Measurements from ENCODE around the gene IL17RA.

The IL17RA gene

DNA sequence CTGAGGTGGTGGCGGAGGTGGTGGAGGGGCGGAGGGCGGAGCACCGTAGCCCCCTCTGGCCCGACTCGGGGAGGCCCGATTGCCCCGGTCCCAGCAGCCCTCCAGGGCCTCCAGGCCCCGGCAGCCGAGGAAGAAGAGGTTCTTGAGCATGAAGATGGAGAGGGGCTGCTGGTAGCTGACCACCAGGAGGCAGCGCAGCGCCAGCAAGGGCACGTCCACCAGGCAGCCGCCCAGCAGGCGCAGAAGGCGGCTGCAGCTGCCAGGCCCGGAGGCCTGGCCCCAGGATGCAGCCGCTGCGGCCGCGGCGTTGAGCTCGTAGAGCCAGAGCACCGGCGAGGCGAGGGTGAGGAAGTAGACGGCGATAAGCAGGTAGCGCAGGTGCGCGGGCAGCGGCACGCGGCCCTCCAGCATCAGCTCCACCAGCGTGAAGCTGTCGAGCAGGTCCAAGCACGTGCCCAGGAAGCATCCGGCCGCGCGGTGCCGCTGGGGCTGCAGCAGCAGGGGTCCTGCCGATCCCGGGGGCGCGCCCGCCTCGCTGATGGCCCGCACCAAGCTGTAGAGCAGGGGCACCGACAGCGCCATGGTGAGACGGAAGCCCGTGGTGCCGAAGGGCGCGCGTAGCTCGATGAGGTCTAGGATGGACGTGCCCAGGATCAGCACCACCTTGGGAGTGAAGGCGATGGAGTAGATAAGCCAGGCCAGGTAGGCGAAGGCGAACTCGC is 34.8 kb downstream of the IL17RA start:
- Mint-ChIP-seq H3K4me1 (peaks cover 52% of the 10 kb centered on the region), H3K36me3 (peaks cover 5% of the 10 kb centered on the region), H3K27ac (no peak overlapping the region), H3K9me3 (no peaks in the 10 kb centered on the region), H3K4me3 (peak overlapping the region; percentile 49)
- DNase-seq (ENCODE audit: low spot score in 2 of 2), result no peak
- no peak for ATAC-seq

DNA sequence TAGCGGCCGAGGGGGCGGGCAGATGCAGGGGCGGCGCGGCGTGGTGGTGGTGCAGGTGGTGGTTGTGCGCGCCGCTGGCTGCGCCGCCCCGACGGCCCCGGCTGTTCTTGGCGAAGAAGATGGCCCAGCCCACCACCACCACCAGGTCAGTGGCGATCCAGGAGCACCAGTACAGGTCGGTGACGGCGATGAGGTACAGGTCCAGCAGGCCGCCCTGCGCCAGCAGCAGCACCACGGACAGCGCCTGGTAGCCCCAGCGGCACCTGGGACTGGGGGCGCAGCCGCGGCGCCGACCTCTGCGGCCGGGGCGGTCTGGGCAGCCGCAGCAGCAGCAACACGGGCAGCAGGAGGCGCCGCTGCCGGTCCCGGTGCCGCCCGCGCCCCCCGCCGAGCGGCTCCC is 35.5 kb downstream of the IL17RA start:
- Mint-ChIP-seq H3K27ac (no peak overlapping the region), H3K36me3 (peaks cover 5% of the 10 kb centered on the region), H3K4me3 (peak overlapping the region; percentile 49), H3K9me3 (no peaks in the 10 kb centered on the region), H3K4me1 (peaks cover 46% of the 10 kb centered on the region)
- DNase-seq (ENCODE audit: low spot score in 2 of 2) (peak; percentile 40 to 63), ATAC-seq (peak; percentile 67)

DNA sequence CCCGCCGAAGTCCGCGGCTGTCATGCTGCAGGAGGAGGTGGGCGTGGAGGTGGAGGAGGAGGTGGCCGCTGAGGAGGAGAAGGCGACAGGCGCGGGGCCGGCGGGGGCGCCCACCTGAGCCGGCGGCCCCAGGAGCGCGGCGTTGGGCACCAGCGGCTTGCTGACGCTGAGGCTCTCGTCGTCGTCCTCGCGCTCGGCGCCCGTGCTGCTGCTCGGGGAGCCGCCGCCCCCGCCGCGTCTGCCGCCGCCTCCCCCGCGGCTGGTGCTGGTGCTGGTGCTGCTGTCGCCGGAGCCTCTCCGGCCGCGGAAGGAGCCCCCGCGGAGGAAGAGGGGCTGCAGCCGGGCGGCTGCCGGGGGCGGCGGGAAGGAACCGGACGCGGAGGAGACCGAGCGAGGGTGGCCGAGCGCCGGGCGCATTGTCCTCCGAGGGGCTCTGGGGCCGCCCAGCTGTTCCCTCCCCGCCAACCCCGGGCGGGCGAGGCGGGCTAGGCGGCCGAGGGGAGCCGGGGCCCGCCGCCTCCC is 36.0 kb downstream of the IL17RA start:
- no peaks in the 10 kb centered on the region for H3K9me3 Mint-ChIP-seq
- peaks cover 5% of the 10 kb centered on the region for H3K36me3 Mint-ChIP-seq
- no peak for DNase-seq (ENCODE audit: low spot score in 2 of 2)
- peaks cover 42% of the 10 kb centered on the region for H3K4me1 Mint-ChIP-seq
- H3K4me3 Mint-ChIP-seq, result peak overlapping the region; percentile 53
- peak; percentile 25 for ATAC-seq
- H3K27ac Mint-ChIP-seq, result no peak overlapping the region

DNA sequence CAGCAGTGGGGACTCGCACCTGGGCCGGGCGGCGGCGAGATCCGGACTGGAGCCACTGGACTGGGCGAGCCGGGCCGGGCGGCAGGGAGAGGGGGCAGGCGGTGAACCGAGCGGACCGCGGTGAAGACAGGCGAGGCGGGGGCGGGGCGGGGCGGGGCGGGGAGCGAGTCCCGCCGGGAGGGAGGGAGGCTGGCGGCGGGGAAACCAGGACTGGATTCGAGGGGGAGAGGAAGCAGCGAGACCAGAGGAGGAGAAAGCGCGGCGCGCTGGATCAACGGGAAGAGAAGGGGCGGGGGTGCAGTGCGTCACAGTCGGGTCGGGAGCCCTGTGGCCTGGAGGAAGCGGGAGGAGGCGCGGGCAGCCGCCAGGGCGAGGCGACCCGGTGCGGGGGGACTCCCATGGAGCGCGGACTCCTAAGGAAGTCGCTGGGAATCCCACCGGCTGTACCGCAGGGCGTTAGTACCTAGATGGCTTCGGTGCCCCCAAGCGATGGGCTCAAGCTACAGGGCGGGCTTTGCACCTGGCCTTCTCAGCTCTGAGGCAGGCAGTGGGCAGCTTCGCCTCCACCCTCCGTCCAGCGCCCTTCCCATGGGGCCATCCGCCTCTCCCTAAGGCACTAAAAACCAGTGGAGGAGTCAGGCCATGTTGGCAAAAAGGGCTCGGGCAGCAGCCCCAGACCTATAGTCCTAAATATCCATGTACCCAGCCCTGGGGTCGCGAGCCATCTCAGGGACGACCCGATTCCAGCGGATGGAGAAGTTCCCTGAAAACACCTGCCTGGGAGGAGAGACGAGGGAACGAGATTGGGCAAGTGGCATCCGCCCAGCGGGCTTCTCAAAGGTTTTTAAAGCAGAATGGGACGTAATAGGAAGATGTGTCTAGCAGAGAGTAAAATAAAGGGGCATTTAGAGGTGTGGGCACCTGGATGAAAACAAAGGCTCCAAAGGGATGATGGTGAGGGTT is 36.7 kb downstream of the IL17RA start, which contains the start of gene TMEM121B:
TMEM121B (minus strand) TSS at position 128 of the 963 bp plus-strand sequence. CDS start 233 bp downstream, outside the sequence.
- H3K36me3 Mint-ChIP-seq, result peaks cover 2% of the 10 kb centered on the region
- DNase-seq (ENCODE audit: low spot score in 2 of 2), result no peak

DNA sequence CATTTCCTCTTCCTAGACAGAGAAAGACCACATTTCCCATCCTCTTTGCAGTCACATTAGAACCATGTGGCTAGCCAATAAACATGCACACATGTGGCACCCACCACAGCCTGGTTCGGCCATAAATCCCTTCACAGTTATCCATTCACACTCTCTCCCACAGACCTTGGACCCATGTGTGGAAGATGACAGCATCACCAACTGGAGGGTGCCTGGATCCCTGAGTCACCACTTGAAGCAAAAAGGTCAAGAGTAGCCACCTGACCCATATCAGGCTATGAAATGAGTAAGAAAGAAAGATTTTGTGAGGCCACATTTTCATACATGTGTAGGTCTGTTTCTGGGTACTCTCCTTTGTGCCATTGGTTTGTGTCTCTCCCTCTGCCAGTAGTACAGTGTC is 45.4 kb downstream of the IL17RA start:
- peaks cover 3% of the 10 kb centered on the region for H3K36me3 Mint-ChIP-seq
- H3K9me3 Mint-ChIP-seq, result no peaks in the 10 kb centered on the region
- H3K27ac Mint-ChIP-seq, result no peak overlapping the region
- DNase-seq (ENCODE audit: low spot score in 2 of 2) (no peak), ATAC-seq (peak; percentile 43)
- H3K4me3 Mint-ChIP-seq, result no peak overlapping the region
- H3K4me1 Mint-ChIP-seq, result peaks cover 6% of the 10 kb centered on the region

More for the DNA sequence above, 36.7 kb downstream of the IL17RA start, which contains the start of gene TMEM121B:
- peaks cover 34% of the 10 kb centered on the region for H3K4me1 Mint-ChIP-seq
- H3K4me3 Mint-ChIP-seq, result peak within 1 kb of the TSS; percentile 53
- ATAC-seq, result no peak
- no peaks in the 10 kb centered on the region for H3K9me3 Mint-ChIP-seq
- no peak within 1 kb of the TSS for H3K27ac Mint-ChIP-seq

DNA sequence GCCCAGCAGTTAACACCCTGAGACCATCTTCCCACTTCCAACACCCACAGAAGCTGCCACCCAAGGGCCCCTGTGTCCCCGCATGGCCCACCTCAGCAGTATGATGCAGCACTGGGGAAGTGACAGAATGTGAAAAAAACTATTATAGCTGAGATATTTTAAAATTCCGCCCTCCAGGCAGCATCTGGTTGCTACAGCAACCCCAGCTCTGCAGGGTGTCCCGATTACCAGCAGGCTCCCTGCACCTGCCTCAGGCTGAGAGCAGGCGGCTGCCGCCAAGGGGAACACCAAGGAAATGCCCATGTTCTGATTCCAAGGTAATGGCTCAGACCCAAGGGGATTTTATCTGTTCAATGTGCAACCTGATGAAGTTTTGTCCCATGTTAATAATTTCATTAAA is 46.9 kb downstream of the IL17RA start:
- Mint-ChIP-seq H3K4me1 (peaks cover 6% of the 10 kb centered on the region), H3K27ac (no peak overlapping the region), H3K36me3 (peaks cover 14% of the 10 kb centered on the region), H3K9me3 (no peaks in the 10 kb centered on the region), H3K4me3 (no peak overlapping the region)
- no peak for DNase-seq (ENCODE audit: low spot score in 2 of 2)
- ATAC-seq, result no peak

DNA sequence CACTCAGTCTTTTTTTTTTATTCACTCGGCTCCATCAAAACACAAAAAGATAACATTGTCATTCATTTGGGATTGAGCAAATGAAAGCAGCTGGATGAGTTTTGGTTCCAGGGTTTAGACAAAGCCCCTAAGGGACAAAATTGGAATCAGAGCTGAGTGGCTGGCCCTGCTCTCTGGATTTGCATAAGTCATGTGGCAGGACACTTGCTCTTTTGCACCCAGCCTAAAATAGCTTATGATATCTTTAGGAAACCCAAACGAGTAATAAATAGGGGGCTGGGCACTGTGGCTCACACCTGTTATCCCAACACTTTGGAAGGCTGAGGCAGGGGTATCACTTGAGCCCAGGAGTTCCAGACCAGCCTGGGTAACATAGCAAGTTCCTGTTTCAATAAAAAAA is 47.3 kb downstream of the IL17RA start:
- H3K4me3 Mint-ChIP-seq, result no peak overlapping the region
- DNase-seq (ENCODE audit: low spot score in 2 of 2) (no peak), ATAC-seq (no peak)
- peaks cover 6% of the 10 kb centered on the region for H3K4me1 Mint-ChIP-seq
- no peak overlapping the region for H3K27ac Mint-ChIP-seq
- H3K9me3 Mint-ChIP-seq, result no peaks in the 10 kb centered on the region
- peaks cover 18% of the 10 kb centered on the region for H3K36me3 Mint-ChIP-seq

DNA sequence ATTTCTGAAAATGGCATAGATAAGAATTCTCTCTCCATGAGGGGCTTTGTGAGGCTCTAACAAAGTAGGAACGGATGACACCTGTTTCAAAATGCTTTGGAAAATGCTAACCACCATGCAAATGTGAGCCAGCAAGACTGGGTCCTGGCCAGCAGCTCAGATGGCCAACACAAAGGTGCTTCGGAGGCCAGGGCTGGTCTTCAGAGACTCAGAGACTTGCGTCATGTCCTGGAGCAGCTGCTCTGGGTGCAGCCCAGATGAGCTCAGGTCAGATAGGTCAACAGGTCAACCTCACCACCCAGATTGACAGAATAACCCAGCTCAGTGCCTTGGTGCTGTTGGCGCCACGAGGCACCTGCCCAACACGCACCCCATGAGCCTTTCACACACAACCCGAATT is 48.3 kb downstream of the IL17RA start:
- Mint-ChIP-seq H3K4me3 (no peak overlapping the region), H3K9me3 (no peaks in the 10 kb centered on the region), H3K36me3 (peaks cover 23% of the 10 kb centered on the region), H3K27ac (no peak overlapping the region), H3K4me1 (peaks cover 6% of the 10 kb centered on the region)
- no peak for DNase-seq (ENCODE audit: low spot score in 2 of 2)
- no peak for ATAC-seq

DNA sequence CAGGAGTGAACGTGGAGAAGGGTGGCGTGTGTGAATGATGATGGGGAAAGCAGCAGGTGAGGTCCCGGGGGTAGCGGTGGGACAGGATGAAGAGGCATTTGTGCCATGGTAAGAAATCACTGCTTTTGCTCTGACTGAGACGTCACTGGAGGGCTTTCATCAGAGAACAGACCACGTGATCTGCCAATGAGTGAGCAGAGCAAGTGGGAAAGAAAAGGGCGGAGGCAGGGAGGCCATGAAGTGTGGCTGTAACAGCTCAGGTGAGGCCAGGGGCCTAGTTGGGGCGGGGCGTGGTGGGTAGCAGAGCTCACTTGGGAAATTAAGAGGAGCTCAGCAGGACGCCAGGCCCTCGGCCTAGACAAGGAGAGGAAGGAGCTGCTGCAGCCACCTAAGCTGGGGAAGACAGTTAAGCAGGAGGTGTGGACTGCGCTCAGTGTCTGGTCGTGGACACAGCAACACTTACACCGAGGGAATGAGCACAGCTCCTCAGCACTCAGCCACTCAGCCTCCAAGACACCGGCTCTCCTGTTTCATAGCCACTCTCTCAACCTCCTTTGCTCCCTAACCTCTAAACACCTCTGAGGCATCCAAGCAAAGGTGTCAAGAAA is 50.5 kb downstream of the IL17RA start:
- Mint-ChIP-seq H3K4me1 (peaks cover 3% of the 10 kb centered on the region), H3K27ac (no peak overlapping the region), H3K36me3 (peaks cover 45% of the 10 kb centered on the region), H3K4me3 (no peak overlapping the region), H3K9me3 (no peaks in the 10 kb centered on the region)
- ATAC-seq (no peak), DNase-seq (ENCODE audit: low spot score in 2 of 2) (no peak)

DNA sequence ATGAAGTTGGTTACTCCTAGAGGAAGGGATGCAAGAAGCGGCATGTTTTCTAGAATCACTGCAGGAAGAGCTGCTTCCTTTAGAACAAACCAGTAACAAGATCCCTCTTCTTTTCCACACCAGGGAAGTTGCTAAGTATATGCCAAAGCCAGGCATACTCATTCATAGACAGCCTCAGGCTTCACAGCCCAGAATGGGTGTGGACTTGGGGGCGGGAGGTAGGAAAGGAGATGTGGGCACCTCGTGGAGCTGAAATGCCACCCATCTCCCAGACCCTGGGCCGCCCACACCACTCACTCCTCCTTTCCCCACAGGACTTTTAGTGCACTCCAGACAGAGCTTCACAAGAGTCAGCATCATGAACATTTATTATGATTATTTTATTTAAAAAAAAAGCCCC is 52.4 kb downstream of the IL17RA start:
- Mint-ChIP-seq H3K4me3 (no peak overlapping the region), H3K4me1 (no peaks in the 10 kb centered on the region), H3K36me3 (peaks cover 60% of the 10 kb centered on the region), H3K9me3 (no peaks in the 10 kb centered on the region), H3K27ac (no peak overlapping the region)
- DNase-seq (ENCODE audit: low spot score in 2 of 2) (no peak), ATAC-seq (no peak)

DNA sequence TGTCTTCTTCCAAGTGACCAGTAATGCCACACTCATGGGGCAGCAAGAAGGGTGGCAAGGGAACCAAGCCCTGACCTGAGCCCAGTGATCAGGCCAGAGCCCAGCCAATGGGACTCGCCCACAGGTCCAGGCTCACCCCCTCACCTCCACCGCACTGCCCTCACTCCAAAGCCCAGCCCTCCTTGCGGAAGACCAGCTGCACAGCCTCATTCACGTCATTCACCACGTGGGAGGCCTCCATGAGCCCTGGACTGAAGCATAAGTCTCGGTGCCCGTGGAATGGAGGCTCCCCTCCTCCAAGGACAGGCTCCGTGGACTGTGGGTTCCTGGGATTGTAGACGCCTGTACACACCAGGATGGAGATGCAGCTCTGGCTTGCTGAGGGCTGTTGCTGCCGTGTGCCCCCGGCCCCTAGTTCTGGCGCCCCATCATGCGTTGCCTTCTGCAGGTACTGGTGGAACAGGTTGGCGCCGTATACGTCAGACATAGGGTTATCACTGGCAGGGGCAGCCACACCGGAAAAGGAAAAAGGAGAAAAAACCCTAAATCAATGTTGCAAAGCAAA is 53.1 kb downstream of the IL17RA start:
- no peak overlapping the region for H3K27ac Mint-ChIP-seq
- no peak for DNase-seq (ENCODE audit: low spot score in 2 of 2)
- H3K4me1 Mint-ChIP-seq, result no peaks in the 10 kb centered on the region
- H3K4me3 Mint-ChIP-seq, result no peak overlapping the region
- ATAC-seq, result no peak
- peaks cover 67% of the 10 kb centered on the region for H3K36me3 Mint-ChIP-seq
- H3K9me3 Mint-ChIP-seq, result no peaks in the 10 kb centered on the region

DNA sequence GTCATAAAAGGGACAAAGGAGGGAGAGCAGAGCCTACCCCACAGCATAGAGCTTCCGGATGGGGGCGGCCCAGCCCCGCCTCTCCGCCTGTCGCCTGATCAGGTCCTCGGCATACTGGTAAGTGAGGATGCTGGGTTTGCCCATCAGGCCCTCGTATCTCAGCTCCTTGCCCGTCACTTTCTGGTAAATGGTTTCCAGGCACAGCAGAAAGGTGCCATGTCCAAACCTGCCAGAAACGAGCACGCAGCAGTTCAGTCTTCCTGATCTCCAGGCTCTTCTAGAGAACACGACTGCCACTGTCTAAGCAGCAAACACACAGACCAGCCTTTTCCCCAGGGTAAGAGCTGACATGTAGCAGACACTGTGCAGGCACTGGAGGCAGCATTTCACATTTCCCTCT is 53.7 kb downstream of the IL17RA start:
- ATAC-seq (no peak), DNase-seq (ENCODE audit: low spot score in 2 of 2) (no peak)
- Mint-ChIP-seq H3K27ac (no peak overlapping the region), H3K9me3 (no peaks in the 10 kb centered on the region), H3K4me1 (no peaks in the 10 kb centered on the region), H3K4me3 (no peak overlapping the region), H3K36me3 (peaks cover 70% of the 10 kb centered on the region)

DNA sequence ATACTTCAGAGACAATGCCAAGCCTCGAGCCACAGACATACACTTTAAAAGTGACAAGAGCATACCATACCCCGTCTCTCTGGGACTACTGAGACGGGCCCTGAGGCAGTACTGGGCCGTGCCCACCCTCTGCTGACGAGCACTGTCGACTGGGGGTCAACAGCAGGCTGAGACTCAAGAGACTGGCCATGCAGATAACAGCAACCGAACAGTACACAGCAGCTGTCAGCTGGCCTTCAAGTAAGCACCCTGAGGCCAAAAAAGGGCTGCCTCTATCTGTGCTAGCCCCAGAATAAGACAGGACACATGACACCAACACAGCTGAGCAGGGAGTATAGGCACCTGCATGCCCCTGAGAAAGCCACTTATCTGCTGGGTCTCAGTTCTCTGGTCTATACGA is 55.2 kb downstream of the IL17RA start:
- ATAC-seq, result no peak
- H3K4me3 Mint-ChIP-seq, result no peak overlapping the region
- no peaks in the 10 kb centered on the region for H3K9me3 Mint-ChIP-seq
- no peak for DNase-seq (ENCODE audit: low spot score in 2 of 2)
- H3K4me1 Mint-ChIP-seq, result no peaks in the 10 kb centered on the region
- no peak overlapping the region for H3K27ac Mint-ChIP-seq
- peaks cover 83% of the 10 kb centered on the region for H3K36me3 Mint-ChIP-seq

DNA sequence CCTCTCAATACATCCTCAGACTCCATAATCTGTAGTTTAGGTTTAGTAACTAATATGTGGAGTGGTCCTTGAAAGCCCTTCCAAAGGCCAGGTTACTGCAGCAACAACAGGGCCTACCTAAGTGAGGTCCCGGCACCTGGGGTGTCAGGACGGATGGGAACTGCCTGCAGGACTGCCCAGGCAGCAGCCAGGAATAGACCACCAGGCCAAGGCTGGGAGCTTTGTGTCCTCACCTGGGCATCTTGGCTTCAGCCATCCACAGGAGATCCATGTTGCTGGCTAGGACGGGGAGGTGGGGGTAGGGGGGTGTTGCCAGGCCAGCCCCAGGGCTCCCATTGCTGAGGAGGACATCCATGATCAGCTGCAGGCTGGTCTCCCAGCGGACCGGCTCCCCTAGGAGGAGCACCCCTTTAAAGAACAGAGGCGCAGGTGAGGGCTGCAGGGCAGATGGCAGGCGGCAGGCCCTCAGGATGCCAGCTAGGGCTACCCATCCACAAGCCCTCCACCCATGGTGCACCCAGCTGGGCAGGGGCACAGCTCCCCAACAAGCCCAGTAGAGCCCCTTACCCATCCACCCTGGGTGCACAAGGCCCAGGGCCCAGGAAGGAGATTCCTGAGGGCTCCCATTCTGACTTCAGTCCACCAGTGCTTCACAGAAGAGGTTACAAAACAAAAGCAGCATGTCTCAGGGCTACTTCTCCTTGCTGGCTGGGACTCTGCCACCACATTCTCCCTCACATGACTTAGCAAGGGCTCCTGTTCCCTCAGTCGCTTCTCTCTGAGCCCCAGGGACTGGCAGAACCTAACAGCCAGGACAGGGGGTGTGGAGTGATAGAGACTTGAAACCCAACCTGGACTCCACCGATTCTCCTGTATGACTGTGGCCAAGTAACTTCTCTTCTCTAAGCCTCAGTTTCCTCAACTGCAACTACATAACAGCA is 56.3 kb downstream of the IL17RA start:
- no peaks in the 10 kb centered on the region for H3K4me1 Mint-ChIP-seq
- no peak overlapping the region for H3K4me3 Mint-ChIP-seq
- DNase-seq (ENCODE audit: low spot score in 2 of 2) (no peak), ATAC-seq (no peak)
- peaks cover 83% of the 10 kb centered on the region for H3K36me3 Mint-ChIP-seq
- no peak overlapping the region for H3K27ac Mint-ChIP-seq
- H3K9me3 Mint-ChIP-seq, result no peaks in the 10 kb centered on the region
